Effector CD8-positive, alpha-beta T cell (primary cell): ENCODE results near the gene FOXO3B.
"Not testable (repeated sequence)": the region's sequence is repeated elsewhere in the genome, so short reads cannot be mapped to it uniquely, and the experiment has no call there.

Source experiments
- DNase-seq: peaks from one replicate; lab custom pipeline; 2025; lab: John Stamatoyannopoulos, UW

The FOXO3B gene

DNA sequence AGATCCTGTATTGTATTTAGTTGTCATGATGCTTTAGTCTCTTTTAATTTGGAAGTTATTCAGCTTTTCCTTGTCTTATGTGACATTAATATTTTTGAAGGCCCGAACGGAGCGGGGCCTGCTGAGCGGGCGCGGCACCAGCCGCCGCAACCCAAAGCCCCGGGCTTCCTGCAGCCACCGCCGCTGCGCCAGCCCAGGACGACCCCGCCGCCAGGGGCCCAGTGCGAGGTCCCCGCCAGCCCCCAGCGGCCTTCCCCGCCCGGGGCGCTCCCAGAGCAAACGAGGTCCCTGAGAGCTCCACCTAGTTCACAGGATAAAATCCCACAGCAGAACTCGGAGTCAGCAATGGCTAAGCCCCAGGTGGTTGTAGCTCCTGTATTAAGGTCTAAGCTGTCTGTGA is 32.0 kb downstream of the FOXO3B start:
- not testable (repeated sequence) for DNase-seq

DNA sequence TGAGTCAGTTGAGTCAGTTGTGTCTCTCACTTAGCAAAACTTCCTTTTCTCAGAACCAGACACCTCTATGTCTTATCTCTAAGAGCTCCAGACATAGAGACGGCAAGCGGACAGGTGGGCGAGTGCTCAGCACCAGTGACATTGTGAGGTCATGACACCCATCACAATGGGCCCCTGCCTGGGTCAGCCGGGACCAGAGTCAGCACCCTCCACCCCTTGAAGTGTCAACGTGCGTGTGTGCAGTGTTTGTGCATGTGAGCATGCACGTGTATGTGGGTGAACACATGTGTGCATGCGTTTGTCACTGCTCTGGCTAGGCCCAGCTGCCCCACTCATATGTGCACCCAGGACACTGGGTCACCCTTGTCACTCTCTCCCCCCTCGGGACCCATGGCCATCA is 37.8 kb downstream of the FOXO3B start, which contains the start of gene TBC1D28:
TSS of gene TBC1D28 (minus strand) at position 101 of the 400 bp plus-strand sequence. CDS start 3,039 bp downstream, outside the sequence.
- DNase-seq = not testable (repeated sequence)

DNA sequence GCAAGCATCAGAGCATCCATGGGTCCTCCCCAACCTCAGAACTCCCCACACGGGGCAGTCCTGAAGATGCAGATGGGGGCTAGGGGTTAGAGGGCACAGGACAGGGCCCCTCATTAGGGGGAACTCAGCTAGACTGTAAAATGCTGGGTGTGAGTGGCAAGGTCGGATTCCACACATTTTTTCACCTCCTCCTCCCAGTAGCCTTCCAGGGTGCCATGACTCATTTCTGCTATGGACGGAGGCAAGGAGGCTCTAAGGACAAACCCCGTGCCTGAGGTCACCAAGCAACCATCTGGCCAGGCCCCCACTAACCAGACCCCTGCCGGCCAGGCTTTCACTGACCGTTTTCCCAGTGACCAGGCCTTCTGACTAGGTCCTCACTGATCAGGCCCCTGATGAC is 39.0 kb downstream of the FOXO3B start:
- DNase-seq = not testable (repeated sequence)

DNA sequence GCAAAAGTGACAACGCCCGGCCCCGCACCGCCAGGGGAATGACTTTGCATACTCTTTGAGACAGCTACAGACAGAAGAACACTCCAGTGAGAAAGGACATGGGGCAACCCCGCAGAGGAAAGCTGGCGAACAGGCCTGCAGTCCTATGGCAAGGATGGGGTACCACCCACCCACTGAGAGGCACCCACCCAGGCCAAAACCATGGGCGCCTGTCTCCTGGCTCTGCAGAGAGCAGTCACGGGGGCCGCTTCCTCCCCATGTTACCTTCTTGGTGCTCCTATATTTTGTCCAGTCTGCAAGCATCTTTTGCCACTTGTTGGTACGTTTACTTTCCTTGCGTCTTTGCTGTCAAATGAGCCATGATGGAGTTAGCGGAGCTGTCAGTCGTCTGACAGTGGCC is 43.8 kb downstream of the FOXO3B start:
- not testable (repeated sequence) for DNase-seq

DNA sequence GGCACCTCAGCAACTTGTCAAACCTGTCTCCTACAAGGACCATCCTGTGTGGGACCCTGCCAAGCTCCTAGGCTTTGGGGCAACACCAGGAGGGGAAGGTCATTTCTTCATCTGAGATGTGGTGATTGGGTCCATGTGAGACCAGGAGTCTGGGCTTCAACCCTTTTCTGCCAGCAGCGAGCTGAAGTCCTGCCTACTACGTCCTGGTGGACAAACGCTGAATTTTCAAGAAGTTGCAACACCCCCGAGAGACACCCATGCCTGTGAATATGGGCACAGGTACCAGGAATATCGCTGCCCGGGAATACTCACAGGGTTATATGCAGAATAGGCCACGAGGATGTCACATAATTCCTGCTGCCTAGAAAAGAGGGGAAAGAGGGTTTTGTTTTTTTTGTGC is 45.9 kb downstream of the FOXO3B start:
- DNase-seq = not testable (repeated sequence)

DNA sequence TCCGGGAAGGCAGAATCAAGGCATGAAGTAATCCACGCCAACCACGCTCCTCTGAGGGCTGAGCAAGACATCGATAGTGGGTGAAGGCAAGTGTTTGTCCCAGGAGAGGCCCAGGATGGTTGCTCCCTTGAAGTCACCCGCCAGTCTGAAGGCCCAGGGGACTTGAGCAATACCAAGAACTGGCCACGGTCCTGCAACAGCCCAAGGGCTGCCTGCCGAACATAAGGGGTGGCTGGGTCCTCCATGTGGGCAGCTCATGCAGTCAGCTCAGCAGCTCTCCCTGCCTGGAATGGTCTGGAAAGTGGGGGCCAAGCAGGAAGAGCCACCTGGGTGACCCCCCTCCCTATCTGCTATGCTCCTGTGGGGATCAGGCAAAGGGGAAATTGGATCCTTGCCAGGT is 46.3 kb downstream of the FOXO3B start:
- not testable (repeated sequence) for DNase-seq

DNA sequence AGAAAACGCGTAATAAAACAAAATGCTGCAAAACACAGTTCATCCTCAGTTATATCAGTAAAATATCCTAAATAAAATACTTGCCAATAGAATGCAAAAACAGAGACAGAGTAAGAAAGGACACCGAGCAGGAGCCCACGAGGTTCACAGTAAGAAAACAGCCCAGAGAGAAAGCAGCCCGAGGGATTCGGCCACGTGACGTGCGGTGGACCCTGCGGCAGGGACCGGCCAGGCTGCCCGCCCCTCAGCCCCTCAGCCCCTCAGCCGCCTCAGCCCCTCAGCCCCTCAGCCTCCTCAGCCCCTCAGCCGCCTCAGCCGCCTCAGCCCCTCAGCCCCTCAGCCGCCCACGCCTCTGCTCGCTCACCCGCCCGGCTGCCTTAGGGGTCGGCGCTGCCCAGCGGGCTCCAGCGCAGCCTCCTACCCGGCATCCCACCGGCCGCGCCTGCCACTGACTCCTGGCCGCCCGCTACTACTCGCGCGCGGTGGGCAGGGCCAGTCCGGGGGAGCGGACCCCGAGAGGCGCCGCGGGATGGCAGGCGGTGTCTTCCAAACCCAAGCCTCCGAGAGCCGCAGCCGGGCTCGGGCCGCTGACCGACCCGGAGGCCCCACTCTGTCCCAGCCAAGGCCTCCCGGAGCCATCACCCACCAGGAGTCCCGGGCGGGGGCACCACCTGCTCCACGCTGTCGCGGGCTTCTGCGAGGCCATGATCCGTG is 47.4 kb downstream of the FOXO3B start:
- DNase-seq = not testable (repeated sequence)
